Fibroblast of villous mesenchyme (primary cell): ENCODE results near the gene GNB1. TPM values are rescaled to one million over a fixed set of nuclear protein-coding genes. Genes with fewer than 3 reads are reported as not detected.

Experiments used
- DNase-seq: peaks from one replicate; pipeline ENCODE4 v3.0.0-alpha.2; 2010; ENCODE audit warnings: low read depth
- H3K4me3 ChIP-seq: 2 replicates; pipeline ENCODE4 v1.5.1; 2011; ENCODE audit warnings: low read depth, mild to moderate bottlenecking, low read length
- total RNA-seq: library from RNA; depleted of rRNA; stranded (reverse); fragments of >200 nt; gene quantifications from 2 replicates; pipeline ENCODE4 v1.2.3, GENCODE V29; 2012
- TF ChIP-seq, protein P1 (sequence below): IDR thresholded peaks from 2 replicates; pipeline ENCODE4 v1.5.1; 2012; ENCODE audit warnings: low read depth, mild to moderate bottlenecking, low read length; ENCODE audit not compliant: insufficient read depth

Gene GNB1
- total RNA-seq, 1 donor: 124 TPM

DNA sequence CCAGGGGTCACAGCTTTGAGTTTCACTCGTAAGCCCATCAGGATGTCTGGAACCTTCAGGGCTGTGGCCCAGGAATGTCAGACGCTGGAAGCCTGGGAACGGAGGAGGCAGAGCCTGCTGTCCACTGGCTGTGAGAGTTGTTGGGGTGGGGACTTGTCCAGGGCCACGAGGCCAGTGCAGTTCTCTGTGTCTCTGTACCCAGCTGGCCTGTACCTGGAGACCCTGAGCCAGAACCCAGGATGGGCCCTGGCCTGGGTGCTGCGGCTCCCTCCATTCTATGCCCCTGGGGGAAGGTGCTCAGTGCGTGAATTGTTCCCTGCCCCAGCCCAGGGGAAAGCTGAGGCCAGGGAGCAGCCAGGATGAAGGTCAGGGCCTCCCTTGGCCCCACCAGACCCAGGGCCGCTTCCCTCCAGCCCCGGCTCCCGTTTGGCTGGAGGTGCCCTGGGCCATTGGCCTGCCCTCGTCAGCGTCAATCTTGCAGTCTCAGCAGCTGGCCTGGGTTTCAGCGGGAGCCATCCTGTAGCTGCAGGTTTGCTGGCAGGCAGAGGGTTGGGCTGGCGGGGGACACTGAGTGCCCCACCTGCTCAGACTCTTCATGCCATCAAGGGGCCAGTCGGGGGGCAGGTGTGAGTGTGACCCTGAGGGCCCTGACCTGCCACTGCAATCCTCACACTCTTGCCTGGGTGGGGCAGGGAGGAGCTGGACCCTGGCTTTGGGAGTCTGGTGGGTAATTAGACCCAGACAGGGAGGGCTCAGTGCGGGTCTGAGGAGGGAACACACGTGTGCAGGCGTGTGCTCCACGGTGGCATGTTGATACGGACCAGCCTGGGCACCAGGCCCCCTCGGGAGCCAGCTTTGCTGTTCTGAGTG, 23.4 kb upstream of the GNB1 start:
- H3K4me3 ChIP-seq: no peak overlapping the region
- TF ChIP-seq, protein P1, sequence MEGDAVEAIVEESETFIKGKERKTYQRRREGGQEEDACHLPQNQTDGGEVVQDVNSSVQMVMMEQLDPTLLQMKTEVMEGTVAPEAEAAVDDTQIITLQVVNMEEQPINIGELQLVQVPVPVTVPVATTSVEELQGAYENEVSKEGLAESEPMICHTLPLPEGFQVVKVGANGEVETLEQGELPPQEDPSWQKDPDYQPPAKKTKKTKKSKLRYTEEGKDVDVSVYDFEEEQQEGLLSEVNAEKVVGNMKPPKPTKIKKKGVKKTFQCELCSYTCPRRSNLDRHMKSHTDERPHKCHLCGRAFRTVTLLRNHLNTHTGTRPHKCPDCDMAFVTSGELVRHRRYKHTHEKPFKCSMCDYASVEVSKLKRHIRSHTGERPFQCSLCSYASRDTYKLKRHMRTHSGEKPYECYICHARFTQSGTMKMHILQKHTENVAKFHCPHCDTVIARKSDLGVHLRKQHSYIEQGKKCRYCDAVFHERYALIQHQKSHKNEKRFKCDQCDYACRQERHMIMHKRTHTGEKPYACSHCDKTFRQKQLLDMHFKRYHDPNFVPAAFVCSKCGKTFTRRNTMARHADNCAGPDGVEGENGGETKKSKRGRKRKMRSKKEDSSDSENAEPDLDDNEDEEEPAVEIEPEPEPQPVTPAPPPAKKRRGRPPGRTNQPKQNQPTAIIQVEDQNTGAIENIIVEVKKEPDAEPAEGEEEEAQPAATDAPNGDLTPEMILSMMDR: no peak
- DNase-seq: no peak

DNA sequence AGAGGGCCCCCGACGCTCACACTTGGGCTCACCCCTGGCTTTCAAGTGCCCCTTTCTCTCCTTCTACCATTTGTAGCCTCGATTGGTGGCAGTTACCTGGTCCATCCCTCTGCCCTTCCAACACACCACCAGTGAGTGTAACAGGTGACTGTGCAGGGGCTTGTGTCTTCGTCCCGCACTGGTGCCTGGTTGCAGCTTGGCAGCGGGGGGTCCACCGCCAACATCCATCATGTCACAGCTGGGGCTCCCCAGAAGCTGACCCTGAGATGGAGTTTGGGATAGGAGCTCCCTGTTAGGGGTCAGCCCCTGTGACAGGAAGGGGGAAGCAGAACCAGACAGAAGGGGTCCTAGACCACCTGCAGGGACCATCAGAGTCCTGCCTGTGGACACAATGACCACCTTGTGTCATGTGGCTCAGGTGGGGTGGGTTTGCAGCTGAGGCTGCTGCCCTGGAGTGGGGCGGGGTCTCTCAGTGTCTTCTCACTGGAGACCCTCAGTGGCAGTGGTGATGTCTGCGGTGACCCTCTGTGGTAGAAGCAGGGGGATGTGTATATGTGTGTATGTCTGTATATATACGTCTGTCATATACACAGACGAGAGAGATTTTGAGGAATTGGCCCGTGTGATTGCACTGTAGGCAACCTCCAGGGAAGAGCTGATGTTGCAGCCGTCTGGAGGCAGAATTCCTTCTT, 20.6 kb upstream of the GNB1 start:
- H3K4me3 ChIP-seq: no peak overlapping the region
- TF ChIP-seq, protein P1: no peak
- no peak for DNase-seq

DNA sequence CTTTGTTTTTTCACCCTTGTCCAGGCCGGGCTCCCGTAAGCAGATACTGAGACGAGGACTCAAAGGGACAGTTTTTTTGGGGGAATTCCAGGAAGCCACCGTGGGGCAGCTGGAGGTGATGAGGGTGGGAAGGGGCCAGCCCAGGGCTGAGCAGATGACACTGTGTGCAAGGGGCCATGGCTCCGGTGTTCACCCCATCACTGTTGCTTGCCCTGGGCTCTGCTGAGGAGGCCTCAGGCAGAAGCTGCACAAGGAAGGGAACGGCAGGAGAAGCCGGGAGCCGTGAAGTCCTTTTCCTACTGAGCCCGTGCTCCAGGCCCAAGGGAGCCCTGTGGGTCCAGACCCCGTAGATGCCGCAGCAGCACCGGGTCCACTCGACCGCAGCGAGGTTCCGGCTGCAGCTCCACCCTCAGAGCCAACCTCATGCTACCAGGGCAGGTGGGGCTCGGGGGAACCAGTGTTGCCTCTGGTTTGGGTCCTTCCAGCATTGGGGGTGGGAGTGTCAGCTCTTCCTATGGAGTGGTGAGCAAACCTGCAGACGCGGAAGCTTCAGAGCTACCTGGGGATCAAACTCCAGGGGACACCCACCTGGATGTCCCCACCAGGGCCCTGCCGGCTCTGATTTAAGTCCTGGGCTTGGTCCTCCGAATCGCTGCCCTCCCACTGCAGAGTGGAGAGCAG, 19.9 kb upstream of the GNB1 start:
- no peak for DNase-seq
- TF ChIP-seq, protein P1: no peak
- H3K4me3 ChIP-seq: no peak overlapping the region

DNA sequence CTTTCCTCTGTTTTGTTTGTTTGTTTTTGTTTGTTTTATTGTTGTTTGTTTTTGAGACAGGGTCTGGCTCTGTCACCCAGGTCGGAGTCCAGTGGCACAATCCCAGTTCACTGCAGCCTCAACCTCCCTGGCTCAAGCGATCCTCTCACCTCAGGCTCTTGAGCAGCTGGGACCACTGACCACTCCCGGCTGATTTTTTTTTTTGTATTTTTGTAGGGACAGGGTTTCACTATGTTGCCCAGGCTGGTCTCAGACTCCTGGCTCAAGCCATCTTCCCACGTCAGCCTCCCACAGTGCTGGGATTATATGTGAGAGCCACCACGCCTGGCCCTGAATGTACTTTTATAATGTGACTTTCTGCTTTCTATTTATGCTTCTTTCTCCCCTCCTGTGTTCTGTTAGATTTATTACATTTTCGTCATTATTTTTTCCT, 19.2 kb upstream of the GNB1 start:
- TF ChIP-seq, protein P1: no peak
- no peak for DNase-seq
- peak overlapping the region; percentile 57 for H3K4me3 ChIP-seq

DNA sequence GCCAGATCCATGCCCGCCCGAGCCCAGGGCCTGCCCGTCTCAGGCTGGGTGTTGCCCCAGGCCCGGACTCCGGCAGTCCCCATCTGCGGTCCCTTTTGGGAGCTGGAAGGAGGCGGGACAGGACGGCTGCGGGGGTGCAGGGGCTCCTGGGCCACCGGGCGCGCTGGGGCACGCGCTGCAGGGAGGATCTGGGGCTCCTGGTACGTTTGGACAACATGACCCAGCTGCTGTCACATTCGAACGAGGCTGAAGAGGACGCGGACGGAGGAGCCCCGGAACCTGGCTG, 17.6 kb upstream of the GNB1 start:
- peak overlapping the region; percentile 69 for H3K4me3 ChIP-seq
- TF ChIP-seq, protein P1: no peak
- DNase-seq: no peak

DNA sequence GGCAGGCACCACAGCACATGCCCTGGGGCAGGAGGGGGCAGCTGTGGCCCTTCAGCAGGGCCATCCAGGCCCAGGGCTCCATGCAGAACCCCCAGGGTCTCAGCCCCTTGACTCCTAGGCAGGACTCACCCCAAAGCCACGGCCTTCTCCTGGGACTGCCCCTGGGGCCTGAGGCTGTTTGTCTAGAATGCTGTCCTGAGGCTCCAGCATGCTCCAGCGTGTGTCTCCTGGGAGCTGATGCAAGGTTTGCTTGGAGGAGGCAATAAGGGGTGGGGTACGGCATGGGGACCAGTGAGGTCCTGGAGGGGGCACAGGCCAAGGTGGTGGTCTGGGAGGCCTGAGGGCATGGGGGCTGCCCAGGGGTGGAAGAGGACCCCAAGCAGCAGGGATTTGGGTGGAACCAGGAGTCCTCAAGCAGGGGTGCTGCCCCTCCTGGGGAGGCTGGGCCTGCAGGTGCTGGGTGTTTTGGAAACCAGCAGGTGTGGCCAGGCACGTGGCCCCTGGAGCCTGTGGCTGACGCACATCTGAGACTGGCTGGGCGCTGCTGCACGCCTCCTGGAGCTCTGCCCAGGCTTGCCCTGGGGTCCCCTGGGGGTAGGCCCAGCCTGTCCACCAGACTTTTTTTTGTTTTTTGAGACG, 16.3 kb upstream of the GNB1 start:
- TF ChIP-seq, protein P1: no peak
- no peak for DNase-seq
- no peak overlapping the region for H3K4me3 ChIP-seq
